Breast epithelium (tissue), 4 donors: ENCODE results near the gene MBP. TPM values are rescaled to one million over a fixed set of nuclear protein-coding genes. Genes with fewer than 3 reads are reported as not detected.

Experiments used
- DNase-seq, 2 donors: peaks; one replicate each; pipeline ENCODE4 v3.0.0-alpha.2; 2019; ENCODE audit warnings: low spot score in 2 of 2
- H3K27ac ChIP-seq, 2 donors: fragments of 200-600 bp; sonication (generic) in 1 of 2; one replicate each; pipeline ENCODE4 v1.5.1; 2016 to 2019; ENCODE audit warnings: mild to moderate bottlenecking in 1 of 2
- H3K27me3 ChIP-seq, 2 donors: fragments of 200-600 bp; sonication (generic) in 1 of 2; one replicate each; pipeline versions ENCODE4 v1.5.1 to v1.6.0; 2017 to 2019; ENCODE audit warnings: control low read depth in 1 of 2, mild to moderate bottlenecking in 1 of 2
- H3K36me3 ChIP-seq: fragments of 200-600 bp; one replicate; pipeline ENCODE4 v1.5.1; 2019
- H3K4me1 ChIP-seq, 2 donors: fragments of 200-600 bp; sonication (generic); one replicate each; pipeline ENCODE4 v1.5.1; 2016 to 2019; ENCODE audit warnings: control low read depth in 1 of 2
- H3K4me3 ChIP-seq, 3 donors: fragments of 200-600 bp; sonication (generic); 1 replicate in 2 of 3; 2 replicates in 1 of 3; pipeline ENCODE4 v1.5.1; 2016 to 2019; ENCODE audit warnings: mild to moderate bottlenecking in 3 of 3, moderate library complexity in 2 of 3
- H3K9me3 ChIP-seq, 2 donors: fragments of 200-600 bp; sonication (generic) in 1 of 2; one replicate each; pipeline ENCODE4 v1.5.1; 2016 to 2019; ENCODE audit warnings: control low read depth in 1 of 2
- POLR2A ChIP-seq: fragments of 450-650 bp; IDR thresholded peaks from one replicate; pipeline ENCODE4 v1.6.1; 2016; ENCODE audit warnings: antibody characterized with exemption, mild to moderate bottlenecking, moderate library complexity
- POLR2AphosphoS5 ChIP-seq, 3 donors: sonication (generic); formaldehyde crosslinking; IDR thresholded peaks; one replicate each; pipeline ENCODE4 v1.6.1; 2017; ENCODE audit warnings: antibody characterized with exemption in 3 of 3
- intact Hi-C: fragments of 100-400 bp; cut with DNase I; formaldehyde crosslinking; loops from one replicate; pipeline ENCODE4 v1.15.1; 2023; ENCODE audit warnings: low total_unique reads
- total RNA-seq, 3 donors: library from RNA; depleted of rRNA; stranded (reverse); fragments of >200 nt; gene quantifications; one replicate each; pipeline ENCODE4 v1.1.0, GENCODE V29; 2016
- TF ChIP-seq, protein P1 (sequence below), 3 donors: fragments of 450-650 bp; IDR thresholded peaks; one replicate each; pipeline ENCODE4 v1.5.1; 2016 to 2017; ENCODE audit warnings: antibody characterized with exemption in 3 of 3, mild to moderate bottlenecking in 3 of 3, moderate library complexity in 3 of 3

MBP gene
- total RNA-seq, 3 donors from 2014 or later = 27.2 to 46.2 (median 32.4) TPM

DNA sequence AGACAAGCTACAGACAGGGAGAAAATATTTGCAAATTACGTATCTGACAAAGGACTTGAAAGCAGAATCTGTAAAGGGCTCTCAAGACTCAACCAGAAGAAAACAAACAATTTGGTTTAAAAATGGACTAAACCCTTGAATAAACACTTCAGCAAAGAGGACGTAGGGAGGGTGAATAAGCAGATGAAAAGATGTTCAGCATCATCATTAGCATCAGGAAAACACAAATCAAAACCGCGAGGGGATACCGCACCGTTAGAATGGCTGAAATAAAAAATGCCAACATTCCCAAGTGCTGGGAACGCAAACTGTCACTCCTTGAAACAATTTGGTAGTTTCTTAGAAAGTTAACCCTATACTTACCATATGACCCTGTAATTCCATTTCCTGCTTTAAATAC lies 136.7 kb downstream of the MBP start:
- Histone ChIP-seq H3K4me3 (no peak overlapping the region), H3K9me3 (no peaks in the 10 kb centered on the region), H3K27ac (no peak overlapping the region), H3K27me3 (no peaks in the 10 kb centered on the region), H3K36me3 (no peaks in the 10 kb centered on the region), H3K4me1 (no peaks in the 10 kb centered on the region)
- DNase-seq = no peak
- TF ChIP-seq POLR2A (no peak), POLR2AphosphoS5 (IDR thresholded peaks at IDR 0.05) (no peak)
- TF ChIP-seq, protein P1, sequence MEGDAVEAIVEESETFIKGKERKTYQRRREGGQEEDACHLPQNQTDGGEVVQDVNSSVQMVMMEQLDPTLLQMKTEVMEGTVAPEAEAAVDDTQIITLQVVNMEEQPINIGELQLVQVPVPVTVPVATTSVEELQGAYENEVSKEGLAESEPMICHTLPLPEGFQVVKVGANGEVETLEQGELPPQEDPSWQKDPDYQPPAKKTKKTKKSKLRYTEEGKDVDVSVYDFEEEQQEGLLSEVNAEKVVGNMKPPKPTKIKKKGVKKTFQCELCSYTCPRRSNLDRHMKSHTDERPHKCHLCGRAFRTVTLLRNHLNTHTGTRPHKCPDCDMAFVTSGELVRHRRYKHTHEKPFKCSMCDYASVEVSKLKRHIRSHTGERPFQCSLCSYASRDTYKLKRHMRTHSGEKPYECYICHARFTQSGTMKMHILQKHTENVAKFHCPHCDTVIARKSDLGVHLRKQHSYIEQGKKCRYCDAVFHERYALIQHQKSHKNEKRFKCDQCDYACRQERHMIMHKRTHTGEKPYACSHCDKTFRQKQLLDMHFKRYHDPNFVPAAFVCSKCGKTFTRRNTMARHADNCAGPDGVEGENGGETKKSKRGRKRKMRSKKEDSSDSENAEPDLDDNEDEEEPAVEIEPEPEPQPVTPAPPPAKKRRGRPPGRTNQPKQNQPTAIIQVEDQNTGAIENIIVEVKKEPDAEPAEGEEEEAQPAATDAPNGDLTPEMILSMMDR (IDR thresholded peaks at IDR 0.05) = no peak
- intact Hi-C loops = no loop called here

DNA sequence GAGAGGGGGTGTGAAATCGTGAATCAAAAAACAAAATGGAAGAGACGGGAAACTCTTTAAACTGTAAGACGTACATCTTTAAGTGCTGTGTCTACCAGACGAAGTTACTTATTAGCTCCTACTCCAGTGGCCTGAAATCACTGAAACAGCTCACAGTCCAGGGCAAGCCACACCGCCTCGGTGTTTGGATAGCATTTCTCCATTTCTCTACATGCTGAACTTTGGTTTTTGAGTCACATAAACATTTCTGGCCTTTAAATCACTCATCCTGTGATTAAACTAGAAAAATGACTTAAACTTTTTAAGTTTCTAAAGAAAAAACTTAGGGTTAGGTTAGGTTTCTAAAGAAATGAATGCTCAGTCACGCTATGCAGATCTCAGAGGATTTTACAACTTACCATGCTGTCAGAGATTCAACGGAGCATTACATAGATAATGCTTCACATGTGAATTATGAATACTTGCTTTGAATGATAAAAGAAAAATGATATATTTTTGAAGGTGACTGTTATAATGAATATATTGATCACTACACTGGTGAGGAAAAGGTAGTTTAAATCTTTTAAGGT lies 138.4 kb downstream of the MBP start:
- Histone ChIP-seq H3K4me3 (no peak overlapping the region), H3K36me3 (no peaks in the 10 kb centered on the region), H3K4me1 (no peaks in the 10 kb centered on the region), H3K27me3 (no peaks in the 10 kb centered on the region), H3K27ac (no peak overlapping the region), H3K9me3 (no peaks in the 10 kb centered on the region)
- TF ChIP-seq, protein P1 (IDR thresholded peaks at IDR 0.05) = no peak
- TF ChIP-seq POLR2AphosphoS5 (IDR thresholded peaks at IDR 0.05) (no peak), POLR2A (no peak)
- no peak for DNase-seq
- intact Hi-C loops = no loop called here

DNA sequence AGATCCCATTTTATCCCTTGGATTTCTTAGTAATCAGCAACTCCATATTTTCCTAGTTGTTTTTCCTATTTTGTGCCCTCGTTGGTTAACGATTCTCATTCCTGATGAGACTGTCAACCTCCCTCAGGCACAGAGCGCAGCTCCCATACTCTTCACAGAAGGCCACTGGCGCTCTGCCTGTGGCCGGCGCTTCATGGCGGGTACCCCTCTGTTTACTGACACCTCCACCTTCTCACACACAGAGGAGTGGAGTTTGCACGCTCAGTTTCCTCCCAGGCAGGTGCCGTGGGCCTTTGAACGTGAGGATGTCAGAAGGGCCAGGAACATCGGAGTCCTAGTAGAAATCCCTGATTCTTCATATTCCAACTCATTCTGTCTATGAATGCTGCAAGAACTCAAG lies 139.0 kb downstream of the MBP start:
- no peak for DNase-seq
- intact Hi-C loops = no loop called here
- H3K9me3 ChIP-seq = no peaks in the 10 kb centered on the region

DNA sequence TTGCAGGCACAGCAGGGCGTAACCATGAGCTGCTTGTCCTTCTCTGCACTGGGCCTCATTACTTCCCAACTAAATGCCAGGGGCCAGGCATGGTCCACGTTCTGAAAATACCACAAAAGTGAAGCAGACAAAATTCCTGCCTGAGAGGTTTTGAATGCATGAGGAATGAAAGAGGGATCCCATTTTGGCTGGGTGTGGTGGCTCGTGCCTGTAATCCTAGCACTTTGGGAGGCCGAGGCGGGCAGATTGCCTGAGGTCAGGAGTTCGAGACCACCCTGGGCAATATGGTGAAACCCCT lies 139.5 kb downstream of the MBP start:
- intact Hi-C loops = no loop called here
- Histone ChIP-seq H3K27me3 (no peaks in the 10 kb centered on the region), H3K36me3 (no peaks in the 10 kb centered on the region)

More for the DNA sequence above, 139.0 kb downstream of the MBP start:
- Histone ChIP-seq H3K27ac (no peak overlapping the region), H3K4me3 (no peak overlapping the region), H3K36me3 (no peaks in the 10 kb centered on the region), H3K27me3 (no peaks in the 10 kb centered on the region), H3K4me1 (no peaks in the 10 kb centered on the region)
- no peak for TF ChIP-seq POLR2AphosphoS5 (IDR thresholded peaks at IDR 0.05)

DNA sequence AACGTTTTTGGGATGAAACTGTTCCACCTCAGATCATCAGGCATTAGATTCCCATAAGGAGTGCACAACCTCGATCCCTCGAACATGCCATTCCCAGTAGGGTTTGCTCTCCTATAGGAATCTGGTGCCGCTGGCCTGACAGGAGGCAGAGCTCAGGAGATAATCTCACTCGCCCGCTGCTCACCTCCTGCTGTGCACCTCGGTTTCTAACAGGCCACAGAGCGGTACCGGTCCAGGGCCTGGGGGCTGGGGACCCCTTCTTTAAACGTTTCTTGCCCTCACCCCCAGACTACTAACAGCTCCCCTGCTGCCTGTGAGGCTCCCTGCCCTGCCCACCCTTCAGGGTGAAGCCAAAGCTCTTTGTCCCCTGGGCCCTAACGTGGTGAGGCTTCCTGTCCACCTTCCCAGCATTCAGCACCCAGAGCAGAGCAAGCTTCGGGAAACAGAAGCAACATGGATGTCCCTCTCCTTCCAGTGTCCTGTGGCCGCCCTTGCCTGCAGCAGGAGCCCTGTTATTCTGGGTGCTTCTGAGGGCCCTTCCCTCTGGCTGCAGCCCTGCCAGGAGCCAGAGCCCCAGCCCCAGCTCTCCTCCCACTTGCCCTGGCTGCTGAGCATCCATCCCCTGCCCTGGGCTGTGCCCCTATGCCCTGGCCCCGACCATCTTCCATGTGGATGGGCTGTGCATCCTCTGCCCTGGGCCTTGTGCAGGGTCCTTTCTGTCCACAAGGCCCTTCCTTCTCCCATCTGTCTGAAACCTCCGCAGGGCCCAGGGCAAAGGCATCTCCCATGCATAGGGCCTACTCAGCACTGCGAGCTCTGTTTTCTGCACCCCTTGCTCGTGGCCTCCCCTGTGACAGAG lies 140.1 kb downstream of the MBP start:
- TF ChIP-seq POLR2A (no peak), POLR2AphosphoS5 (IDR thresholded peaks at IDR 0.05) (no peak)
- TF ChIP-seq, protein P1 (IDR thresholded peaks at IDR 0.05) = no peak
- DNase-seq = no peak
- Histone ChIP-seq H3K9me3 (no peaks in the 10 kb centered on the region), H3K36me3 (no peaks in the 10 kb centered on the region), H3K4me3 (no peak overlapping the region), H3K27me3 (no peaks in the 10 kb centered on the region), H3K27ac (no peak overlapping the region), H3K4me1 (no peaks in the 10 kb centered on the region)
- intact Hi-C loops = no loop called here

More for the DNA sequence above, 139.5 kb downstream of the MBP start:
- H3K4me3 ChIP-seq = no peak overlapping the region
- no peak for DNase-seq
- H3K9me3 ChIP-seq = no peaks in the 10 kb centered on the region
- H3K27ac ChIP-seq = no peak overlapping the region
- TF ChIP-seq, protein P1 (IDR thresholded peaks at IDR 0.05) = no peak
- TF ChIP-seq POLR2A = no peak
- no peak for TF ChIP-seq POLR2AphosphoS5 (IDR thresholded peaks at IDR 0.05)
- H3K4me1 ChIP-seq = no peaks in the 10 kb centered on the region
